Testis (tissue), 3 donors: ENCODE measurements around the gene GNRHR. TPM values are rescaled to one million over a fixed set of nuclear protein-coding genes. Genes with fewer than 3 reads are reported as not detected.

Source experiments
- DNase-seq: peaks from one replicate; pipeline ENCODE4 v3.0.0-alpha.2; 2019
- H3K27ac ChIP-seq, 2 donors: fragments of 200-600 bp; sonication (generic); one replicate each; pipeline ENCODE4 v1.5.1; 2019
- H3K27me3 ChIP-seq: fragments of 200-600 bp; sonication (generic); one replicate; pipeline ENCODE4 v1.5.1; 2019
- H3K36me3 ChIP-seq: fragments of 200-600 bp; sonication (generic); one replicate; pipeline ENCODE4 v1.5.1; 2017; ENCODE audit warnings: low read depth; ENCODE audit errors: missing control alignments
- H3K4me1 ChIP-seq: fragments of 200-600 bp; sonication (generic); one replicate; pipeline ENCODE4 v1.5.1; 2019
- H3K4me3 ChIP-seq, 2 donors: fragments of 200-600 bp; sonication (generic); one replicate each; pipeline ENCODE4 v1.5.1; 2017 to 2019
- H3K9me3 ChIP-seq: fragments of 200-600 bp; sonication (generic); one replicate; pipeline ENCODE4 v1.5.1; 2017
- CTCF ChIP-seq, 3 experiments: fragments of 450-650 bp in 2 of 3; fragments of 200-600 bp in 1 of 3; sonication (generic) in 1 of 3; IDR thresholded peaks; one replicate each; pipeline ENCODE4 v1.5.1; 2016 to 2019; ENCODE audit warnings: antibody characterized with exemption in 3 of 3, mild to moderate bottlenecking in 2 of 3, moderate library complexity in 1 of 3
- POLR2A ChIP-seq: fragments of 450-650 bp; IDR thresholded peaks from one replicate; pipeline ENCODE4 v1.6.1; 2017; ENCODE audit warnings: antibody characterized with exemption, mild to moderate bottlenecking, moderate library complexity
- WGBS, 2 donors: methylation state at CpG; one replicate each; pipeline ENCODE4 v1.1.5; 2018; 5-methylcytosine and 5-hydroxymethylcytosine counted together
- intact Hi-C: fragments of 100-400 bp; cut with DNase I; formaldehyde crosslinking; loops from one replicate; pipeline ENCODE4 v1.15.1; 2023; ENCODE audit warnings: low total_unique reads
- polyA plus RNA-seq: library from polyadenylated mRNA; stranded (reverse); fragments of 350-450 nt; fragmentation: Illumina TruSeq; extraction: RNeasy Lipid Tissue Mini Kit (QIAGEN cat#74804); gene quantifications from one replicate; pipeline ENCODE4 v1.2.3, GENCODE V29; 2014; ENCODE audit warnings: low read depth, low replicate concordance; ENCODE audit not compliant: insufficient read depth
- total RNA-seq, 2 donors: library from RNA; depleted of rRNA; stranded (reverse); fragments of >200 nt; gene quantifications; one replicate each; pipeline ENCODE4 v1.2.3, GENCODE V29; 2016

Gene GNRHR
- total and polyA plus RNA-seq, 3 donors from 2014 or later: 0.16 TPM; not detected in 2

- WGBS, 2 donors: 93 to 100% methylated on average over 3 of the region's 3 CpGs
- intact Hi-C loops: no loop called here
- TF ChIP-seq POLR2A (no peak), CTCF (IDR thresholded peaks at IDR 0.05) (no peak)
- no peaks in the 10 kb centered on the region for H3K36me3 ChIP-seq
- DNase-seq: no peak
- H3K4me1 ChIP-seq: no peaks in the 10 kb centered on the region
- no peaks in the 10 kb centered on the region for H3K9me3 ChIP-seq
- H3K27me3 ChIP-seq: no peaks in the 10 kb centered on the region
- H3K4me3 ChIP-seq: no peak overlapping the region
- H3K27ac ChIP-seq: peak overlapping the region in 1 of 2 donors; percentile 28
Measured at GRCh38 chr4:67721315-67721769, 32.8 kb downstream of the GNRHR start.

GRCh38 chr4:67719953-67720617, 34.1 kb downstream of the GNRHR start:
- no peak overlapping the region for H3K4me3 ChIP-seq
- intact Hi-C loops: no loop called here
- no peaks in the 10 kb centered on the region for H3K9me3 ChIP-seq
- H3K4me1 ChIP-seq: no peaks in the 10 kb centered on the region
- whole genome bisulfite sequencing, 2 donors: 84 to 93% methylated on average over 3 of the region's 3 CpGs
- no peaks in the 10 kb centered on the region for H3K27me3 ChIP-seq
- no peak for DNase-seq
- H3K36me3 ChIP-seq: no peaks in the 10 kb centered on the region
- no peak overlapping the region for H3K27ac ChIP-seq
- TF ChIP-seq POLR2A (no peak), CTCF (IDR thresholded peaks at IDR 0.05) (no peak)

- Histone ChIP-seq H3K9me3 (no peaks in the 10 kb centered on the region), H3K27me3 (no peaks in the 10 kb centered on the region), H3K36me3 (no peaks in the 10 kb centered on the region), H3K4me3 (no peak overlapping the region), H3K4me1 (no peaks in the 10 kb centered on the region), H3K27ac (no peak overlapping the region)
- DNase-seq: no peak
- WGBS, 2 donors: 98 to 100% methylated on average over 2 of the region's 2 CpGs
- no peak for TF ChIP-seq CTCF (IDR thresholded peaks at IDR 0.05)
- TF ChIP-seq POLR2A: no peak
- intact Hi-C loops: no loop called here
Measured at GRCh38 chr4:67718848-67719247, 35.3 kb downstream of the GNRHR start.

- no peak for DNase-seq
- 100% methylated on average over 2 of the region's 2 CpGs for WGBS, 2 donors
Measured at GRCh38 chr4:67717586-67717985, 36.6 kb downstream of the GNRHR start.

More at GRCh38 chr4:67717586-67717985, 36.6 kb downstream of the GNRHR start:
- H3K4me3 ChIP-seq: no peak overlapping the region
- no peak overlapping the region for H3K27ac ChIP-seq
- no peaks in the 10 kb centered on the region for H3K9me3 ChIP-seq
- no peaks in the 10 kb centered on the region for H3K27me3 ChIP-seq
- TF ChIP-seq CTCF (IDR thresholded peaks at IDR 0.05) (no peak), POLR2A (no peak)
- H3K36me3 ChIP-seq: no peaks in the 10 kb centered on the region
- no peaks in the 10 kb centered on the region for H3K4me1 ChIP-seq
- intact Hi-C loops: no loop called here
